G401.6 (cell line): ENCODE data around the gene ISCU.
A peak's percentile ranks its signal among the peaks of the same experiment; 100 is the strongest.
"Not testable (repeated sequence)": the region's sequence is repeated elsewhere in the genome, so short reads cannot be mapped to it uniquely, and the experiment has no call there.

ENCODE experiments used
- FAIRE-seq: peaks from 2 replicates; lab custom pipeline; 2012; peaks lifted over from hg19 to GRCh38; lab: Jason Lieb, UNC

Gene ISCU

GRCh38 chr12:108570743-108571608 is 8.6 kb downstream of the ISCU start:
- peak; percentile 72 for FAIRE-seq

GRCh38 chr12:108571609-108572165 is 9.3 kb downstream of the ISCU start:
- FAIRE-seq: no peak

- FAIRE-seq: no peak
Measured at GRCh38 chr12:108572166-108572790, 9.9 kb downstream of the ISCU start.

GRCh38 chr12:108573317-108573716 is 10.9 kb downstream of the ISCU start:
- FAIRE-seq: no peak

- not testable (repeated sequence) for FAIRE-seq
Measured at GRCh38 chr12:108574276-108574675, 11.9 kb downstream of the ISCU start.

- no peak for FAIRE-seq
Measured at GRCh38 chr12:108575199-108575912, 13.0 kb downstream of the ISCU start.

GRCh38 chr12:108576660-108577234 is 14.4 kb downstream of the ISCU start:
- no peak for FAIRE-seq

- no peak for FAIRE-seq
Measured at GRCh38 chr12:108577458-108577857, 15.1 kb downstream of the ISCU start.

- FAIRE-seq: no peak
Measured at GRCh38 chr12:108578264-108578663, 15.9 kb downstream of the ISCU start.

GRCh38 chr12:108578813-108579212 is 16.4 kb downstream of the ISCU start:
- no peak for FAIRE-seq

GRCh38 chr12:108580531-108580930 is 18.1 kb downstream of the ISCU start:
- no peak for FAIRE-seq

- FAIRE-seq: no peak
Measured at GRCh38 chr12:108581311-108582227, 19.2 kb downstream of the ISCU start.

- FAIRE-seq: no peak
Measured at GRCh38 chr12:108582509-108582908, 20.1 kb downstream of the ISCU start.

GRCh38 chr12:108582978-108583770 is 20.8 kb downstream of the ISCU start:
- no peak for FAIRE-seq

GRCh38 chr12:108583991-108584390 is 21.6 kb downstream of the ISCU start:
- FAIRE-seq: no peak

- no peak for FAIRE-seq
Measured at GRCh38 chr12:108584456-108585065, 22.2 kb downstream of the ISCU start.

- no peak for FAIRE-seq
Measured at GRCh38 chr12:108585864-108586263, 23.5 kb downstream of the ISCU start.

- no peak for FAIRE-seq
Measured at GRCh38 chr12:108586306-108586705, 23.9 kb downstream of the ISCU start.

GRCh38 chr12:108587826-108588225 is 25.4 kb downstream of the ISCU start:
- FAIRE-seq: no peak
